Measurements from ENCODE around the gene CLSTN2.

The CLSTN2 gene

DNA sequence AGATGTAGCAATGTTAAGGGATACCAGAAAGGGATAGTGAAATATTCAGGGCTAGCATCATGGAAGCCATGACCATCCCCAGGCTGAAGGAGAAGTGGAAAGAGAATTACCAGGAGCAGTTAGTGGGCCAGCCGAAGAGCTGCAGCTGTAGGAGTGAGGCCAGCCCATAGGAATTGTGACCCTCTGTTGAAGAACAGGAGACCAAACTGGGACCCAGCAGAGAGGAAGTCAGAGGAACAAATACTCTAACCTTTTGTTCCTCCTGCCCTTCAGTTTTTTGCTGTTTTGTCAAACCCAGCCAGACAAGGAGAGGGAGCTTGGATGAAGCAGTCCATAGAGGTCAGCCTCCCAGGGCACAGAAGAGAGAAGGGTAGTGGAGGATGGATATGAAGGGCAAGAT lies 115.4 kb downstream of the CLSTN2 start:
- Histone ChIP-seq H3K4me3 (no peak overlapping the region), H3K27ac (no peak overlapping the region)
- TF ChIP-seq, protein P1, sequence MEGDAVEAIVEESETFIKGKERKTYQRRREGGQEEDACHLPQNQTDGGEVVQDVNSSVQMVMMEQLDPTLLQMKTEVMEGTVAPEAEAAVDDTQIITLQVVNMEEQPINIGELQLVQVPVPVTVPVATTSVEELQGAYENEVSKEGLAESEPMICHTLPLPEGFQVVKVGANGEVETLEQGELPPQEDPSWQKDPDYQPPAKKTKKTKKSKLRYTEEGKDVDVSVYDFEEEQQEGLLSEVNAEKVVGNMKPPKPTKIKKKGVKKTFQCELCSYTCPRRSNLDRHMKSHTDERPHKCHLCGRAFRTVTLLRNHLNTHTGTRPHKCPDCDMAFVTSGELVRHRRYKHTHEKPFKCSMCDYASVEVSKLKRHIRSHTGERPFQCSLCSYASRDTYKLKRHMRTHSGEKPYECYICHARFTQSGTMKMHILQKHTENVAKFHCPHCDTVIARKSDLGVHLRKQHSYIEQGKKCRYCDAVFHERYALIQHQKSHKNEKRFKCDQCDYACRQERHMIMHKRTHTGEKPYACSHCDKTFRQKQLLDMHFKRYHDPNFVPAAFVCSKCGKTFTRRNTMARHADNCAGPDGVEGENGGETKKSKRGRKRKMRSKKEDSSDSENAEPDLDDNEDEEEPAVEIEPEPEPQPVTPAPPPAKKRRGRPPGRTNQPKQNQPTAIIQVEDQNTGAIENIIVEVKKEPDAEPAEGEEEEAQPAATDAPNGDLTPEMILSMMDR (IDR thresholded peaks at IDR 0.05) = no peak
- no peak for DNase-seq (ENCODE audit: low spot score)

DNA sequence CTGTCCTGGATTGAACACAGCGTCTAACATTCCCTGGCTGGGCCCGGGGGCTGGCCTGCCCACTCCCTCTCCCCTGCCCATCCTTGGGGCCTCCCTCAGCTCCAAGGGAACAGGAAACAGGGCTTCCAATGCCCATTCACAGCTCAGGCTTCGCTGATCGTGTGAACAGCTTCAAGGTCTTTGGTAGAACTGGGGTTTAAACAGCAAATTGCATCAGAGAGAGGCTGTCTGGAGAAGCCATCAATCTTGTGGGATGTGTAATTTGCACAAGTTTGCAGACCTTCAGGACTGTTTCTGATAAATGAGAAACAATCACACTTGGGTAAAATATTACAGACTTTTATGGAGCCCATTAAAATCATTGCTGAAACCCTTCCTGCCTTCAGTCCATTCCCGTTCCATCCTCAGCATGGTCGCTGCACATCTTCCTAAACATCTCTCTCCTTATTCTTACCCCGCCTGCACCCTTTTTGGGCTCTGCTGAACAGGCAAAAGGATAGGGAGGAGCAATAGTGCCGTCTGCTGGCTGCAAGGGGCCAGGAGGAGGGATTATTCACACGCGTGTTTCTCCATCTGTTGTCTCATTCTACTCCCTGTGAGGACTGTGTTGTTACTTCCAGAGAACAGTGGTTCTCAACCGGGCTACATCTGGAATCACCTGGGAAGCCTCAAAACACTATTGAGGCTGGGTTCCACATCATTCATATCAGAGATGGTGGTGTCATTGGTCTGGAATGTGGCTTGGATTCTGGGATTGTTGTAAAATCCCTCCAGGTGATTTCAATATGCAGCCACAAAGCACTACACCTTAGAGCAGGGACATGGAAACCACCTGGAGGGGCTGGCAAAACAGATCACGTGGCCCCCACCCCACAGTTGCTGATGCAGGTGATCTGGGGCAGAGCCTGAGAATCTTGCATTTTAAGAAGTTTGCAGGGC lies 116.3 kb downstream of the CLSTN2 start:
- DNase-seq (ENCODE audit: low spot score) = no peak
- Histone ChIP-seq H3K27ac (no peak overlapping the region), H3K4me3 (no peak overlapping the region)
- TF ChIP-seq, protein P1 (IDR thresholded peaks at IDR 0.05) = no peak

GRCh38 chr3:140052771-140053702 lies 118.1 kb downstream of the CLSTN2 start:
- Histone ChIP-seq H3K4me3 (no peak overlapping the region), H3K27ac (no peak overlapping the region)
- no peak for DNase-seq (ENCODE audit: low spot score)
- TF ChIP-seq, protein P1 (IDR thresholded peaks at IDR 0.05) = no peak

GRCh38 chr3:140053794-140054193 lies 118.8 kb downstream of the CLSTN2 start:
- Histone ChIP-seq H3K27ac (no peak overlapping the region), H3K4me3 (no peak overlapping the region)
- TF ChIP-seq, protein P1 (IDR thresholded peaks at IDR 0.05) = no peak
- no peak for DNase-seq (ENCODE audit: low spot score)

DNA sequence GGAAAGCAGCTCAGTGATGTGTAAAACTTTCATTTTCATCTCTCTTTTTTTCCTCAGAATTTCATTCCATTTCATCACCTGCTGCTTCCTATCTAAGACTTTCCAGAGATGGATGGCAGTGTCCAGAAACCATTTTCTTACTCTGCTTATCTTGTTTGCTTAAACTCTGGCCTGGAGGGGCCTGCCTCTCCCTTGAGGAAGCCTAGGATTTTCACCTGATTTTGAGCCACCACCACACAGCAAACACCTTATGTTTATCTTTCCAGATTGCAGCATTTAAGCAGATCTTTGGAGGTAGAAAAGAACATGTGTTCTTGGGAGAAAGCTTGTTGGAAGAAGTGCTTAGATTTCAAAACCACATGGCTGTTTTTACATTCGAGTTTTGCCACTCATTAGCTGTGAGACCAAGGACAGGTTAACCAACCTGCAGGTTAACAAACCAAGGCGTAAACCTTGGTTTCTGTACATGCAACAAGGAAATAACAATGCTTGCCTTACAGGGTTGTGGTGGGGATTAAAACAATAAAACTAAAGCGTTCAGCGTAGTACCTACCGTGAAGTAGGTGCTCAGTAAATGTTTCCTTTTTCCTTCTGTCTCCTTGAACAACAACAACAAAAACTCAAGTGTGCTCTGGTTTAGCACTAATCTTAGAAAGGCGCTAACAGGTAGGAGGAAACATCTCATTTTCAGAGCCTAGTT lies 120.3 kb downstream of the CLSTN2 start:
- DNase-seq (ENCODE audit: low spot score) = no peak
- Histone ChIP-seq H3K4me3 (no peak overlapping the region), H3K27ac (no peak overlapping the region)
- TF ChIP-seq, protein P1 (IDR thresholded peaks at IDR 0.05) = no peak

DNA sequence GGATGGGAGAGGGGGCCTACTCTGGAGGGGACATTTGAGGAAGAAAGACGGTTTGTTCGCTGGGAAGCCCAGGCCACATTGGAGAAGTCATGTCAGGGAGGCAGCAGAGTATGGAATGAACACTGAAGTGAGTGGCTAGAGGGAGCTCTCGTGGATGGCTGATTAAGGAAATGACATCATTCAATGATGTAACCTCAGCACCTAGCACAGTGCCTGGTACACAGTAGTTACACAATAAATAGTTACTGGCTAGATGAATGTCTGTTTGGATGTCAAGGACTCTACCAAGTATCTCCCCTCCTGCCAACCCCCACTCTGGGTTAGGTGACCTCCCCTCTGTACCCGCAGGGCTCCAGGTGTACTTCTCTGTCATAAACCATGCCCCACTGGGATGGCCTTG lies 121.1 kb downstream of the CLSTN2 start:
- TF ChIP-seq, protein P1 (IDR thresholded peaks at IDR 0.05) = no peak

More for the DNA sequence above, 121.1 kb downstream of the CLSTN2 start:
- Histone ChIP-seq H3K27ac (no peak overlapping the region), H3K4me3 (no peak overlapping the region)
- DNase-seq (ENCODE audit: low spot score) = no peak

Data from coronary artery (tissue), 2 donors.